Activated T-helper 1 cell treated with anti-CD3 and anti-CD28 coated beads, Interleukin-12 subunit alpha, Interleukin-12 subunit beta, Interleukin-2, Interleukin-4 antibody, amounts not matched to agents 30 ng/mL and 10 ng/mL and 1 ng/mL, durations not matched to agents 14 hours and 24 hours and 36 hours (primary cell): Measurements from ENCODE around the gene CNOT3. TPM values are rescaled to one million over a fixed set of nuclear protein-coding genes. Genes with fewer than 3 reads are reported as not detected.
A peak's percentile ranks its signal among the peaks of the same experiment; 100 is the strongest.

Experiments
- DNase-seq: peaks from one replicate; pipeline ENCODE4 v3.0.0; 2021; ENCODE audit warnings: low spot score
- H3K27ac Mint-ChIP-seq: one replicate; pipeline ENCODE4 v1.8.0; 2021; ENCODE audit warnings: mild to moderate bottlenecking, mixed read lengths
- H3K27me3 Mint-ChIP-seq: one replicate; pipeline ENCODE4 v1.8.0; 2022; ENCODE audit warnings: mild to moderate bottlenecking, moderate library complexity, mixed read lengths; ENCODE audit not compliant: insufficient read depth
- H3K36me3 Mint-ChIP-seq: one replicate; pipeline ENCODE4 v1.8.0; 2021; ENCODE audit warnings: low read depth, mixed read lengths
- H3K4me1 Mint-ChIP-seq: one replicate; pipeline ENCODE4 v1.8.0; 2021; ENCODE audit warnings: low read depth, mixed read lengths
- H3K4me3 Mint-ChIP-seq: one replicate; pipeline ENCODE4 v1.8.0; 2021; ENCODE audit warnings: mild to moderate bottlenecking, moderate library complexity, mixed read lengths
- H3K9me3 Mint-ChIP-seq: one replicate; pipeline ENCODE4 v1.8.0; 2021; ENCODE audit warnings: mixed read lengths
- intact Hi-C: fragments of 100-400 bp; cut with micrococcal nuclease; formaldehyde crosslinking; loops from one replicate; pipeline ENCODE4 v1.15.1; 2024
- total RNA-seq: library from RNA; stranded (reverse); gene quantifications from 2 replicates; pipeline ENCODE4 v1.2.3, GENCODE V29; 2022

The CNOT3 gene
- total RNA-seq, 1 donor from 2014 or later: 73.2 TPM

GRCh38 chr19:54148158-54148557 lies 10.6 kb downstream of the CNOT3 start:
- no peaks in the 10 kb centered on the region for H3K9me3 Mint-ChIP-seq
- DNase-seq: no peak
- no peaks in the 10 kb centered on the region for H3K4me1 Mint-ChIP-seq
- peaks cover 58% of the 10 kb centered on the region for H3K36me3 Mint-ChIP-seq
- H3K4me3 Mint-ChIP-seq: no peak overlapping the region
- no peaks in the 10 kb centered on the region for H3K27me3 Mint-ChIP-seq
- H3K27ac Mint-ChIP-seq: no peak overlapping the region
- intact Hi-C loops: no loop called here

GRCh38 chr19:54149021-54149812 lies 11.7 kb downstream of the CNOT3 start:
- peaks cover 5% of the 10 kb centered on the region for H3K4me1 Mint-ChIP-seq
- intact Hi-C loops: no loop called here
- H3K27ac Mint-ChIP-seq: no peak overlapping the region
- no peaks in the 10 kb centered on the region for H3K9me3 Mint-ChIP-seq
- H3K27me3 Mint-ChIP-seq: no peaks in the 10 kb centered on the region
- no peak for DNase-seq
- H3K4me3 Mint-ChIP-seq: no peak overlapping the region
- H3K36me3 Mint-ChIP-seq: peaks cover 58% of the 10 kb centered on the region

- Mint-ChIP-seq H3K4me3 (no peak overlapping the region), H3K9me3 (no peaks in the 10 kb centered on the region), H3K27ac (peak overlapping the region; percentile 44), H3K4me1 (peaks cover 15% of the 10 kb centered on the region), H3K27me3 (no peaks in the 10 kb centered on the region), H3K36me3 (peaks cover 56% of the 10 kb centered on the region)
- no peak for DNase-seq
- intact Hi-C loops: no loop called here
Observed at GRCh38 chr19:54151362-54152035, 13.9 kb downstream of the CNOT3 start.

GRCh38 chr19:54152267-54152666 lies 14.7 kb downstream of the CNOT3 start:
- Mint-ChIP-seq H3K27ac (no peak overlapping the region), H3K27me3 (no peaks in the 10 kb centered on the region), H3K9me3 (no peaks in the 10 kb centered on the region), H3K4me1 (peaks cover 15% of the 10 kb centered on the region), H3K4me3 (no peak overlapping the region), H3K36me3 (peaks cover 54% of the 10 kb centered on the region)
- intact Hi-C loops: no loop called here
- DNase-seq: no peak

- Mint-ChIP-seq H3K4me1 (peaks cover 15% of the 10 kb centered on the region), H3K4me3 (no peak overlapping the region), H3K27ac (no peak overlapping the region), H3K27me3 (no peaks in the 10 kb centered on the region), H3K9me3 (no peaks in the 10 kb centered on the region), H3K36me3 (peaks cover 51% of the 10 kb centered on the region)
- intact Hi-C loops: no loop called here
- no peak for DNase-seq
Observed at GRCh38 chr19:54152878-54153524, 15.4 kb downstream of the CNOT3 start.

GRCh38 chr19:54153731-54154326 lies 16.3 kb downstream of the CNOT3 start:
- intact Hi-C loops: no loop called here
- H3K27ac Mint-ChIP-seq: no peak overlapping the region
- H3K9me3 Mint-ChIP-seq: no peaks in the 10 kb centered on the region
- no peaks in the 10 kb centered on the region for H3K27me3 Mint-ChIP-seq
- H3K4me3 Mint-ChIP-seq: no peak overlapping the region
- peaks cover 52% of the 10 kb centered on the region for H3K36me3 Mint-ChIP-seq
- H3K4me1 Mint-ChIP-seq: peaks cover 23% of the 10 kb centered on the region
- DNase-seq: no peak

- H3K27me3 Mint-ChIP-seq: peaks cover 2% of the 10 kb centered on the region
- H3K4me1 Mint-ChIP-seq: peaks cover 30% of the 10 kb centered on the region
- H3K27ac Mint-ChIP-seq: peak overlapping the region; percentile 50
- H3K9me3 Mint-ChIP-seq: no peaks in the 10 kb centered on the region
- DNase-seq: no peak
- H3K4me3 Mint-ChIP-seq: no peak overlapping the region
- intact Hi-C loops: no loop called here
- H3K36me3 Mint-ChIP-seq: peaks cover 46% of the 10 kb centered on the region
Observed at GRCh38 chr19:54154603-54155345, 17.2 kb downstream of the CNOT3 start.

- no peak for DNase-seq
- H3K27me3 Mint-ChIP-seq: peaks cover 4% of the 10 kb centered on the region
- H3K27ac Mint-ChIP-seq: no peak overlapping the region
- H3K9me3 Mint-ChIP-seq: no peaks in the 10 kb centered on the region
- intact Hi-C loops: no loop called here
- peaks cover 38% of the 10 kb centered on the region for H3K4me1 Mint-ChIP-seq
- no peak overlapping the region for H3K4me3 Mint-ChIP-seq
- peaks cover 42% of the 10 kb centered on the region for H3K36me3 Mint-ChIP-seq
Observed at GRCh38 chr19:54155694-54156093, 18.1 kb downstream of the CNOT3 start.

- peaks cover 36% of the 10 kb centered on the region for H3K36me3 Mint-ChIP-seq
- H3K27ac Mint-ChIP-seq: no peak overlapping the region
- peaks cover 4% of the 10 kb centered on the region for H3K27me3 Mint-ChIP-seq
- intact Hi-C loops: no loop called here
- peaks cover 43% of the 10 kb centered on the region for H3K4me1 Mint-ChIP-seq
- no peak for DNase-seq
- H3K4me3 Mint-ChIP-seq: peak overlapping the region; percentile 22
- H3K9me3 Mint-ChIP-seq: no peaks in the 10 kb centered on the region
Observed at GRCh38 chr19:54156490-54156889, 18.9 kb downstream of the CNOT3 start.

GRCh38 chr19:54156953-54157352 lies 19.4 kb downstream of the CNOT3 start:
- H3K9me3 Mint-ChIP-seq: no peaks in the 10 kb centered on the region
- peaks cover 33% of the 10 kb centered on the region for H3K36me3 Mint-ChIP-seq
- DNase-seq: no peak
- H3K4me1 Mint-ChIP-seq: peaks cover 45% of the 10 kb centered on the region
- peak overlapping the region; percentile 61 for H3K27ac Mint-ChIP-seq
- H3K27me3 Mint-ChIP-seq: peaks cover 4% of the 10 kb centered on the region
- H3K4me3 Mint-ChIP-seq: peak overlapping the region; percentile 22
- intact Hi-C loops: no loop called here

GRCh38 chr19:54158812-54159351 lies 21.3 kb downstream of the CNOT3 start:
- H3K27me3 Mint-ChIP-seq: peaks cover 4% of the 10 kb centered on the region
- peaks cover 56% of the 10 kb centered on the region for H3K4me1 Mint-ChIP-seq
- intact Hi-C loops: loop anchor here (1.0 kb wide), 6 partner anchors 22 to 1495 kb away; partner anchors contain the start of genes CNOT3, NDUFA3, PRPF31 and TFPT
- H3K36me3 Mint-ChIP-seq: peaks cover 26% of the 10 kb centered on the region
- no peaks in the 10 kb centered on the region for H3K9me3 Mint-ChIP-seq
- no peak for DNase-seq
- peak overlapping the region; percentile 95 for H3K4me3 Mint-ChIP-seq
- peak overlapping the region; percentile 88 for H3K27ac Mint-ChIP-seq
